NCI-H2227 treated with DMSO at 0.1 percent for 48 hours (cell line): ENCODE measurements around the gene GOLGA6L4.
"Not testable (repeated sequence)": the region's sequence is repeated elsewhere in the genome, so short reads cannot be mapped to it uniquely, and the experiment has no call there.

Experiments
- DNase-seq: peaks from one replicate; lab custom pipeline; 2025; lab: John Stamatoyannopoulos, UW

The GOLGA6L4 gene, protein sequence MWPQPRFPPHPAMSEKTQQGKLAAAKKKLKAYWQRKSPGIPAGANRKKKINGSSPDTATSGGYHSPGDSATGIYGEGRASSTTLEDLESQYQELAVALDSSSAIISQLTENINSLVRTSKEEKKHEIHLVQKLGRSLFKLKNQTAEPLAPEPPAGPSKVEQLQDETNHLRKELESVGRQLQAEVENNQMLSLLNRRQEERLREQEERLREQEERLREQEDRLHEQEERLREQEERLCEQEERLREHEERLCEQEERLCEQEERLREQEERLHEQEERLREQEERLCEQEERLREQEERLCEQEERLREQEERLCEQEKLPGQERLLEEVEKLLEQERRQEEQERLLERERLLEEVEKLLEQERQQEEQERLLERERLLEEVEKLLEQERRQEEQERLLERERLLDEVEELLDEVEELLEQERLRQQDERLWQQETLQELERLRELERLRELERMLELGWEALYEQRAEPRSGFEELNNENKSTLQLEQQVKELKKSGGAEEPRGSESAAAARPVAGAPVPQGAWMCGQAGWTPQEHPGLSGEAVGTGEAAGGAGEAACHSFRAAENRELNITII

DNA sequence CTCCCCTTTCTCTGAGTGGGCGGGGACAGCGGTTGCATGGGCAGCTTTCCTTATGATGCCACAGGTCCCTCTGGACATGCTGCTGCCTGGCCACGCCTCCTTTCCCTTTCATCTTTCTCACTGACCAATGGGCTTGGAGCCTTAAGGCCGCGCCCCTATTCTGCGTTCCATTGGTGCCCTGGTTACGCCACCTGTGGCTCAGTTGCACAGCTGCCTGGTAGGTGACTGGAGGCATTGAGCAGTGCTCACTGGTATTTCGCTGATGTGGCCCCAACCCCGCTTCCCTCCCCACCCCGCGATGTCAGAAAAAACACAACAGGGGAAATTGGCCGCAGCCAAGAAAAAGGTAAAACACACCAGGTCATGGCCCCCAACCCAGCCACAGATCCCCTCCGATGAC, at the start of gene GOLGA6L4:
Gene GOLGA6L4 (plus strand): TSS at position 201 of the 400 bp plus-strand sequence. CDS start 62 bp downstream, at position 263.
- not testable (repeated sequence) for DNase-seq

- not testable (repeated sequence) for DNase-seq
These were observed 42.6 kb upstream of the GOLGA6L4 start for GRCh38 chr15:84192982-84193381.

DNA sequence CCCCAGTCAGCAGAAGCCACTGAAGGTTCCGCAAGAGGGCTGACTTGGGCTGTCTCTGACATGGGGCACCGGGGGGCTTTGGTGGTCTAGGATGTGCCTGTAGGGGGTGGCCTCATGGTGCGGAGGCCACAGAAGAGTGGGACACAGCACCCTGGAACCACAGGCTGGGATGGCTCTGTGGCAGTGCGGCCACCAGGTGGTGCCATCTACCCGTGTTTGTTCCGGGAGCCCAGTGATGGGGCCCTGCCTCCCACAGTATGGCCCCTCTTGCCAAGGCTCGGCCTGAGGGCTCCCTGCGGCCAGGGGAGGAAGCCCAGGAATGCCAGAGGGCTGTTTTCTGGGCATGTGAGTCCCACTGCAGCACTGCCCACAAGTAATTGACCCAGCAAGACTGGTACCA, 40.0 kb upstream of the GOLGA6L4 start:
- DNase-seq, result not testable (repeated sequence)

GRCh38 chr15:84196530-84197188, 38.9 kb upstream of the GOLGA6L4 start:
- DNase-seq, result not testable (repeated sequence)

DNA sequence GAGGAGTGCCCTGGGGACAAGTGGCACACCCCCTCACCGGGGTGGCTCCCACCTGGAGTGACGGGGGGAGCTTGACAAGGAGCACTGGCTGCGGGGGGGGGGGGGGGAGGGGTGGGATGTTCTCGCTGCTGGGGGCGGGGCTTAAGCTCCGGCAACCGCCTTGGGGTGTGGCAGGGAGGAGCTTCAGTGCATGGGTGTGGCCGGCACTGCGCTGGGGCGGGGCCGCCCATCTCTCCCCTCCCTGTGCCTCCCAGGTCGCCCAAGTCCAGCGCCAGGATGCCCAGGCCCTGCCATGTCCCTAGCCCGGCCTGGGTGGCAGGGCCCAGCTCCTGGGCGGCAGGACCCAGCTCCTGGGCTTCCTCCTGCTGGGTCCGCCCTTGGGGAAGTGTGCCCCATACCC, 35.7 kb upstream of the GOLGA6L4 start:
- DNase-seq, result not testable (repeated sequence)

GRCh38 chr15:84246441-84246840, 10.9 kb downstream of the GOLGA6L4 start:
- not testable (repeated sequence) for DNase-seq
